OCI-LY1 (cell line): ENCODE measurements around the gene RNF150.

ENCODE experiments used
- H2AFZ ChIP-seq: fragments of 200-600 bp; sonication (generic), shearing (Covaris generic); 2 replicates; pipeline ENCODE4 v1.6.0; 2014; ENCODE audit warnings: antibody characterized with exemption, mild to moderate bottlenecking, low read length
- H3F3A ChIP-seq: fragments of 200-600 bp; sonication (generic), shearing (Covaris generic); 2 replicates; pipeline ENCODE4 v1.6.0; 2014; ENCODE audit warnings: mild to moderate bottlenecking, antibody characterized with exemption, low read length, moderate library complexity; ENCODE audit not compliant: insufficient read depth
- H3K27ac ChIP-seq: fragments of 200-600 bp; sonication (generic); 2 replicates; pipeline ENCODE4 v1.5.1; 2014; ENCODE audit warnings: low read length, mixed run types, mild to moderate bottlenecking, low read depth; ENCODE audit not compliant: poor library complexity, severe bottlenecking
- H3K27me3 ChIP-seq: fragments of 200-600 bp; sonication (generic); 2 replicates; pipeline ENCODE4 v1.6.0; 2014; ENCODE audit warnings: antibody characterized with exemption, mild to moderate bottlenecking, low read length, moderate library complexity; ENCODE audit not compliant: insufficient read depth
- H3K36me3 ChIP-seq: fragments of 200-600 bp; sonication (generic); 2 replicates; pipeline ENCODE4 v1.6.1; 2014; ENCODE audit warnings: mild to moderate bottlenecking, antibody characterized with exemption, low read length, moderate library complexity, mixed read lengths; ENCODE audit not compliant: insufficient read depth
- H3K4me1 ChIP-seq: fragments of 200-600 bp; sonication (generic); 2 replicates; pipeline ENCODE4 v1.5.1; 2014; ENCODE audit warnings: mild to moderate bottlenecking, low read length, moderate library complexity; ENCODE audit not compliant: insufficient read depth, severe bottlenecking
- H3K4me2 ChIP-seq: fragments of 200-600 bp; sonication (generic), shearing (Covaris generic); 2 replicates; pipeline ENCODE4 v1.6.1; 2014; ENCODE audit warnings: low read length
- H3K4me3 ChIP-seq: fragments of 200-600 bp; sonication (generic); 2 replicates; pipeline ENCODE4 v1.5.1; 2014; ENCODE audit warnings: low read length, low read depth, mild to moderate bottlenecking, mixed read lengths; ENCODE audit not compliant: poor library complexity, severe bottlenecking
- H3K79me2 ChIP-seq: fragments of 200-600 bp; shearing (Covaris generic); 2 replicates; pipeline ENCODE4 v1.6.1; 2016; ENCODE audit warnings: mixed run types, low read length, mixed read lengths; ENCODE audit not compliant: insufficient read depth
- H3K9ac ChIP-seq: fragments of 200-600 bp; sonication (generic), shearing (Covaris generic); 2 replicates; pipeline ENCODE4 v1.6.1; 2014; ENCODE audit warnings: mild to moderate bottlenecking, low read length, mixed read lengths
- H3K9me2 ChIP-seq: fragments of 200-600 bp; sonication (generic), shearing (Covaris generic); 2 replicates; pipeline ENCODE4 v1.6.1; 2014; ENCODE audit warnings: low read depth, mild to moderate bottlenecking, low read length, mixed read lengths
- H3K9me3 ChIP-seq: fragments of 200-600 bp; shearing (Covaris generic); 2 replicates; pipeline ENCODE4 v1.6.1; 2014; ENCODE audit warnings: low read length, mixed read lengths
- H4K20me1 ChIP-seq: fragments of 200-600 bp; sonication (generic), shearing (Covaris generic); 2 replicates; pipeline ENCODE4 v1.6.0; 2016; ENCODE audit warnings: mild to moderate bottlenecking, low read length; ENCODE audit not compliant: insufficient read depth
- EZH2 ChIP-seq: fragments of 200-600 bp; sonication (generic), shearing (Covaris generic); IDR thresholded peaks from 2 replicates; pipeline ENCODE4 v1.8.0; 2017; ENCODE audit warnings: borderline replicate concordance, mixed run types, mild to moderate bottlenecking, antibody characterized with exemption, low read length, moderate library complexity, mixed read lengths
- TF ChIP-seq, protein P1 (sequence below): fragments of 200-600 bp; sonication (generic), shearing (Covaris generic); IDR thresholded peaks from 2 replicates; pipeline ENCODE4 v1.5.1; 2017; ENCODE audit warnings: mild to moderate bottlenecking, antibody characterized with exemption, low read length, moderate library complexity, mixed read lengths

Gene RNF150

DNA sequence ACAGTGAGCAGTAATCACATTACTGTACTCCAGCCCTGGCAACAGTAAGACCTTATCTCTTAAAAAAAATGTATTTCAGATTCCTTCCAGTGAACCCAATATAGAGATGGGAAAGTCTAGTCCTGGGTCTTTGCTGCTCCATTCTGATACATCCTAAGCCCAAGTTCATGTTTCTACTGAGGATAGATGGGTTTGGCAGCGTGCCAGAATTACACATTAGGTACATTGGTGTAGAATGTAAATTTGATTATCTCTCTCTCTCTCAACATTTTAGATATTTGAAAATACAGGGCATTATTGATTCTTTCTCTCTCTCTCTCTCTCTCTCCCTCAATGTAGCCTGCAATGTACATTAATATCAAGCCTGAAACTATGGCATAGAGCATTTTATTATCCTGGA is 43.9 kb upstream of the RNF150 start:
- Histone ChIP-seq H3K4me1 (no peaks in the 10 kb centered on the region), H3K9me2 (no peaks in the 10 kb centered on the region), H3K9me3 (no peaks in the 10 kb centered on the region), H3K4me2 (no peak overlapping the region), H3F3A (no peaks in the 10 kb centered on the region), H4K20me1 (no peaks in the 10 kb centered on the region), H3K27ac (no peak overlapping the region), H3K4me3 (no peak overlapping the region), H3K9ac (no peak overlapping the region), H3K27me3 (no peaks in the 10 kb centered on the region), H3K36me3 (no peaks in the 10 kb centered on the region), H3K79me2 (no peaks in the 10 kb centered on the region), H2AFZ (no peak overlapping the region)
- TF ChIP-seq, protein P1, sequence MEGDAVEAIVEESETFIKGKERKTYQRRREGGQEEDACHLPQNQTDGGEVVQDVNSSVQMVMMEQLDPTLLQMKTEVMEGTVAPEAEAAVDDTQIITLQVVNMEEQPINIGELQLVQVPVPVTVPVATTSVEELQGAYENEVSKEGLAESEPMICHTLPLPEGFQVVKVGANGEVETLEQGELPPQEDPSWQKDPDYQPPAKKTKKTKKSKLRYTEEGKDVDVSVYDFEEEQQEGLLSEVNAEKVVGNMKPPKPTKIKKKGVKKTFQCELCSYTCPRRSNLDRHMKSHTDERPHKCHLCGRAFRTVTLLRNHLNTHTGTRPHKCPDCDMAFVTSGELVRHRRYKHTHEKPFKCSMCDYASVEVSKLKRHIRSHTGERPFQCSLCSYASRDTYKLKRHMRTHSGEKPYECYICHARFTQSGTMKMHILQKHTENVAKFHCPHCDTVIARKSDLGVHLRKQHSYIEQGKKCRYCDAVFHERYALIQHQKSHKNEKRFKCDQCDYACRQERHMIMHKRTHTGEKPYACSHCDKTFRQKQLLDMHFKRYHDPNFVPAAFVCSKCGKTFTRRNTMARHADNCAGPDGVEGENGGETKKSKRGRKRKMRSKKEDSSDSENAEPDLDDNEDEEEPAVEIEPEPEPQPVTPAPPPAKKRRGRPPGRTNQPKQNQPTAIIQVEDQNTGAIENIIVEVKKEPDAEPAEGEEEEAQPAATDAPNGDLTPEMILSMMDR, result no peak
- TF ChIP-seq EZH2, result no peak

DNA sequence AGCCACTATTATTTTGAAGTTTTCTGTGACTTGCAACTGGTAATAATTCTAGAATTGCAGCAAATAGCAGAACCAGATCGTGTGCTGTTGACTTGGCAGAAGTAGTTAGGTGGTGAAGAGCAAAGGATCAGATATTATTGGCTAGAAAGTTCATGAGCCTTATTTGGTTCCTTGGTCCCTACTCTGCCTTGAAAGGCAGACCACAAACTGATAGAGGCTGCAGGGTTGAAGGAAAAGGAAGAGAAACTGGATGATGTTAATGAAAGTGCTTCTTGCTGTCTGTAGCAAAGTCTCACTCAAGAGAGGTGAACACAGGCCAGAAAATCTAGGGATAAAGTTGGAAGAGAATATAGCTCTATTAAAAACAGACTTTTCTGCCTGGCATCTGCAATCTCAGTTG is 41.2 kb upstream of the RNF150 start:
- H3F3A ChIP-seq, result no peaks in the 10 kb centered on the region
- no peak overlapping the region for H2AFZ ChIP-seq
- no peaks in the 10 kb centered on the region for H3K9me3 ChIP-seq
- TF ChIP-seq, protein P1, result no peak
- no peak for TF ChIP-seq EZH2
- H3K4me1 ChIP-seq, result no peaks in the 10 kb centered on the region
- no peaks in the 10 kb centered on the region for H3K27me3 ChIP-seq
- no peak overlapping the region for H3K4me3 ChIP-seq
- H3K27ac ChIP-seq, result no peak overlapping the region
- H3K79me2 ChIP-seq, result no peaks in the 10 kb centered on the region
- no peak overlapping the region for H3K4me2 ChIP-seq
- H4K20me1 ChIP-seq, result no peaks in the 10 kb centered on the region
- H3K36me3 ChIP-seq, result no peaks in the 10 kb centered on the region
- H3K9ac ChIP-seq, result no peak overlapping the region
- no peaks in the 10 kb centered on the region for H3K9me2 ChIP-seq

DNA sequence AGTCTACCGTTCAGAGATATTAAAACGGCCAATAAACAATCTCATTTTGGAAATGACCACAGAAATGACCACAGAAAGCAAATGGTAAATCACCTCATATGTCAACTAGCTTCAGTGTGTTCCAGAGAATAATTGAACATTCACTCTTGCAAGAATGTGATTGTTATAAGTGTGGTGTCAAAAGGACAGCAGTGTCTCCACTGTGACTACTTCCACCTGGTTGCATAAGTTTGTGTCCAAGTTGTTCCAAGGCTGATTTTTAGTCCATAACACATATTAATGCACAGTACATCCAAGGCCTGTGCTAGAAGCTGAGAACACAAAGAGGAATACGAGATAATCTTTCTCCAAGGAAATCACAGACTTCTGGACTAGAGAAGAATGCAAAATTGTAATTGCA is 37.4 kb upstream of the RNF150 start:
- no peaks in the 10 kb centered on the region for H3K79me2 ChIP-seq
- H3K4me3 ChIP-seq, result no peak overlapping the region
- H3F3A ChIP-seq, result no peaks in the 10 kb centered on the region
- no peaks in the 10 kb centered on the region for H3K9me2 ChIP-seq
- H3K36me3 ChIP-seq, result no peaks in the 10 kb centered on the region
- no peak overlapping the region for H3K4me2 ChIP-seq
- TF ChIP-seq EZH2, result no peak
- TF ChIP-seq, protein P1, result no peak
- H3K9ac ChIP-seq, result no peak overlapping the region
- H3K9me3 ChIP-seq, result no peaks in the 10 kb centered on the region
- no peaks in the 10 kb centered on the region for H3K27me3 ChIP-seq
- H4K20me1 ChIP-seq, result no peaks in the 10 kb centered on the region
- H2AFZ ChIP-seq, result no peak overlapping the region
- H3K27ac ChIP-seq, result no peak overlapping the region
- no peaks in the 10 kb centered on the region for H3K4me1 ChIP-seq
